Parathyroid adenoma (tissue), 2 donors: ENCODE results near the gene HOXB3.

Experiments used
- H2AFZ ChIP-seq: fragments of 300-600 bp; sonication (generic); one replicate; pipeline ENCODE4 v1.7.0; 2017; ENCODE audit warnings: antibody characterized with exemption, mild to moderate bottlenecking
- H3K27ac ChIP-seq: fragments of 300-600 bp; sonication (generic); one replicate; pipeline ENCODE4 v1.7.0; 2017
- H3K27me3 ChIP-seq: fragments of 300-600 bp; sonication (generic); one replicate; pipeline ENCODE4 v1.7.0; 2017; ENCODE audit warnings: low read length; ENCODE audit not compliant: control insufficient read depth, insufficient read depth
- H3K36me3 ChIP-seq: fragments of 300-600 bp; sonication (generic); one replicate; pipeline ENCODE4 v1.7.0; 2017; ENCODE audit warnings: low read length; ENCODE audit not compliant: control insufficient read depth, insufficient read depth
- H3K4me1 ChIP-seq: fragments of 300-600 bp; sonication (generic); one replicate; pipeline ENCODE4 v1.7.0; 2017; ENCODE audit warnings: control low read depth
- H3K4me2 ChIP-seq: fragments of 300-600 bp; sonication (generic); one replicate; pipeline ENCODE4 v1.7.0; 2017; ENCODE audit warnings: low read length
- H3K4me3 ChIP-seq: fragments of 300-600 bp; sonication (generic); one replicate; pipeline ENCODE4 v1.7.0; 2017; ENCODE audit warnings: low read depth, low read length
- H3K79me2 ChIP-seq: fragments of 300-600 bp; sonication (generic); one replicate; pipeline ENCODE4 v1.7.0; 2017; ENCODE audit warnings: control low read depth
- H3K9ac ChIP-seq: fragments of 300-600 bp; sonication (generic); one replicate; pipeline ENCODE4 v1.7.0; 2017; ENCODE audit warnings: mild to moderate bottlenecking
- H3K9me3 ChIP-seq: fragments of 300-600 bp; sonication (generic); one replicate; pipeline ENCODE4 v1.7.0; 2017; ENCODE audit warnings: low read length; ENCODE audit not compliant: control insufficient read depth
- CTCF ChIP-seq: fragments of 300-600 bp; sonication (generic); IDR thresholded peaks from one replicate; pipeline ENCODE4 v1.7.0; 2017; ENCODE audit warnings: antibody characterized with exemption, mild to moderate bottlenecking
- donor health status: primary hyperparathyroidism.

The HOXB3 gene

GRCh38 chr17:48611213-48611612, 21.2 kb upstream of the HOXB3 start:
- no peak overlapping the region for H3K27ac ChIP-seq
- H2AFZ ChIP-seq, result no peak overlapping the region
- H3K4me3 ChIP-seq, result peak overlapping the region; percentile 52
- no peak for TF ChIP-seq CTCF
- no peaks in the 10 kb centered on the region for H3K36me3 ChIP-seq
- peak overlapping the region; percentile 66 for H3K4me2 ChIP-seq
- H3K79me2 ChIP-seq, result no peaks in the 10 kb centered on the region
- no peaks in the 10 kb centered on the region for H3K4me1 ChIP-seq
- H3K9ac ChIP-seq, result no peak overlapping the region
- H3K9me3 ChIP-seq, result no peaks in the 10 kb centered on the region
- H3K27me3 ChIP-seq, result peaks cover 31% of the 10 kb centered on the region

DNA sequence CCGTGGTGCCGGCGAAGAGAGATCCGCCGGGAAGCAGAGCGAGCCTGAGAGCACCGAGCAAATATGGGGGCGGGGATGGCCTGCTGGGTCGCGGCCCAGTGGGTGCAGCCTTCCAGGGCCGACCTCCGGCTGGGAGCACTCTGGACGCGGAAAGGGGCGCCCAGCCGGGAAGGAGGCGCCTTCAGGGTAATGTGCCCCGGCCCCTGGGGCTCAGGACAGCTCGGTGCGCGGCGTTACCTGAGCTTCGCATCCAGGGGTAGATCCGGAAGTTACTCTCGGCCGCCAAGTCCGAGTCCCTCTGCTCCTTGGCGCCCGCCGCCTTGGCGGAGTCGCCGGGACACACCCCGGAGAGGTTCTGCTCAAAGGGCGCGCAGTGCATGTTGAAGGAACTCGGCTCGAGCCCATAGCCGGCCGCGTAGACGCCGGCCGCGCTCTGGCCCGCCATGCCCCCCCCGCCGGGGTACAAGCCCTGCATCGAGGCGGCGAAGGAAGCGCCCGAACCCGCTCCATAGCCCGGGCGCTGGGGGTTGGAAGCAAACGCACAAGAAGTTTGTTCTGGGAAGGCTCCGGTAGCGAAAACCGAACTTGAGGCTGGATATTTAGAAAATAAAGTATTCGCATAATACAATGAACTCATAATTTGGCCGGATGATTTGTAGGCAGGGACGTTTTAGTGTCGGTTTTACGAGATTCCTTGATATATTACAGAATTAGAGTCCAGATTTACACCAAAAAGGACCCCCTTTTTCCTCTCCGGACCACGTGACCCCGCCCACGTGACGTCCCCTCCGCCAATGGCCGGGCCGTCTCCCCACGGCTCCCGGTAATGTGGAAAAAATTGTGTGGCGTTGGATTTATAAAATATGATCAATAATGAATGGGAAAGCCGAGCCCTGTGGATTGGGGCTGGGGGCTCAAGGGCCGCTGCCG, 20.5 kb upstream of the HOXB3 start, which contains the start of gene HOXB7:
Gene HOXB7, minus strand, starts transcription at position 736 of the 930 bp plus-strand sequence. Its CDS starts 99 bp downstream, at position 637.
- no peak for TF ChIP-seq CTCF
- Histone ChIP-seq H3K9me3 (no peaks in the 10 kb centered on the region), H3K4me1 (no peaks in the 10 kb centered on the region), H3K4me3 (peak within 1 kb of the TSS; percentile 52), H3K27ac (no peak within 1 kb of the TSS), H3K4me2 (peak within 1 kb of the TSS; percentile 66), H3K79me2 (no peaks in the 10 kb centered on the region), H3K36me3 (no peaks in the 10 kb centered on the region), H3K9ac (no peak within 1 kb of the TSS), H2AFZ (peak within 1 kb of the TSS; percentile 0), H3K27me3 (peaks cover 32% of the 10 kb centered on the region)

DNA sequence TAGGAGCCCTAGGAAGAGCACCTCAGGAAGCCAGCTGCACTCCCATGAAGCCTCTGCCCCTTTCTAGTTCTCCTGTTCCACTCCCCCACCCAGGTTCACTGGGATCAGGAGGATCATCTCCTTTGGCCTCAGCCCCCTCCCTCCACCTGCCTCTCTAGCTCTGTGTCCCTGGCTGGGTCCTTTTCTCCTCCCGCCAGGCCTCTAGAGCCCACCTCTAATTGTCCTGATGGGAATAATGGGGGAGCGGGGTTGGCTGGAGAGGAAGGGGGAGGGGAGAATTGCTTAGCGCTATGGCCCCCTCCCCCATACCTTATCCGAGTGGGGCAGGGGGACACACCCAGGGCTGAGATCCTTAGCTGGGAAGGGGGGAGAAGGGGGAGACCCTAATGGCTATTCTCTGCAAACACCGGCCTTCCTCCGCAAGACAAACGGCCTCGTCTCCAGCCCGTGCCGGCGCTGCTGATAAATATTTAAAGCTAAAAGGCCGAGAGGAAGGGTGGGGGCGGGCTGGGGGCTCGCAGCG, 19.8 kb upstream of the HOXB3 start:
- no peak overlapping the region for H3K27ac ChIP-seq
- peak overlapping the region; percentile 52 for H3K4me3 ChIP-seq
- H3K9ac ChIP-seq, result no peak overlapping the region
- H3K36me3 ChIP-seq, result no peaks in the 10 kb centered on the region
- H3K4me1 ChIP-seq, result no peaks in the 10 kb centered on the region
- H3K9me3 ChIP-seq, result no peaks in the 10 kb centered on the region
- H2AFZ ChIP-seq, result no peak overlapping the region
- no peaks in the 10 kb centered on the region for H3K79me2 ChIP-seq
- peaks cover 35% of the 10 kb centered on the region for H3K27me3 ChIP-seq
- peak overlapping the region; percentile 66 for H3K4me2 ChIP-seq
- TF ChIP-seq CTCF, result no peak

GRCh38 chr17:48609033-48609432, 19.0 kb upstream of the HOXB3 start:
- H3K79me2 ChIP-seq, result no peaks in the 10 kb centered on the region
- H2AFZ ChIP-seq, result no peak overlapping the region
- H3K27ac ChIP-seq, result no peak overlapping the region
- H3K4me1 ChIP-seq, result no peaks in the 10 kb centered on the region
- H3K36me3 ChIP-seq, result no peaks in the 10 kb centered on the region
- H3K4me3 ChIP-seq, result no peak overlapping the region
- no peaks in the 10 kb centered on the region for H3K9me3 ChIP-seq
- no peak for TF ChIP-seq CTCF
- H3K9ac ChIP-seq, result no peak overlapping the region
- no peak overlapping the region for H3K4me2 ChIP-seq
- H3K27me3 ChIP-seq, result peaks cover 43% of the 10 kb centered on the region
